WERI-Rb-1 (cell line): ENCODE results near the gene KCNJ15.

Experiments
- DNase-seq: peaks from one replicate; pipeline ENCODE4 v3.0.0-alpha.2; 2020
- H3K27ac ChIP-seq: fragments of 250-450 bp; sonication (Bioruptor Pico); 2 replicates; pipeline ENCODE4 v1.5.1; 2020; ENCODE audit warnings: mild to moderate bottlenecking, moderate library complexity
- H3K27me3 ChIP-seq: fragments of 250-450 bp; sonication (Bioruptor Pico); 2 replicates; pipeline ENCODE4 v1.5.1; 2021; ENCODE audit warnings: mild to moderate bottlenecking, low read depth, moderate library complexity; ENCODE audit not compliant: insufficient read depth, severe bottlenecking
- H3K36me3 ChIP-seq: fragments of 250-450 bp; sonication (Bioruptor Pico); 2 replicates; pipeline ENCODE4 v1.5.1; 2020; ENCODE audit warnings: mild to moderate bottlenecking, moderate library complexity
- H3K4me3 ChIP-seq: 2 replicates; pipeline ENCODE4 v1.5.1; 2011; ENCODE audit warnings: low read depth, mild to moderate bottlenecking, control low read depth, low read length
- H3K9me3 ChIP-seq: fragments of 250-450 bp; sonication (Bioruptor Pico); 2 replicates; pipeline ENCODE4 v1.5.1; 2021; ENCODE audit warnings: mild to moderate bottlenecking, moderate library complexity; ENCODE audit not compliant: severe bottlenecking
- TF ChIP-seq, protein P1 (sequence below): IDR thresholded peaks from 2 replicates; pipeline ENCODE4 v1.5.1; 2011; ENCODE audit warnings: low read depth, mild to moderate bottlenecking, control low read depth, inconsistent platforms, low read length

The KCNJ15 gene

DNA sequence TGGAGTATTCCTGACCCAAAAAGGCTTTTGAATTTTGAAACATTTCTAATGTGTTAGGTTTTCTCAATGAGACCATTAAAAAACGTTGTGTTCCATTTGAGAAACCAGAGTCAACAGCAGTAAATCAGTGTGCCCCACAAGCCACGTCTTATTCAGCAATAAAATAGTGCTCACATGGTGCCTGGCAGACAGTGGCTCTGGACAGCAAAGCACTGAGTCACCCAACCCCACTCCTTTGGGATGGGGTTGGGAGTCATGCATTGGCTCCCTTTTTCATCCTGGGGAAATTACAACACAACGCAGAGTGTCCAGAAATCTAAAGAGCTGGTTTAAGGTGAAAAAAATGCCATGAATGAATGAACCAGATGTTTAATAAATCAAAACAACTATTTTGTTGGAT, 46.5 kb downstream of the KCNJ15 start:
- Histone ChIP-seq H3K4me3 (no peak overlapping the region), H3K36me3 (no peaks in the 10 kb centered on the region), H3K27me3 (no peaks in the 10 kb centered on the region), H3K27ac (no peak overlapping the region), H3K9me3 (peaks cover 2% of the 10 kb centered on the region)
- TF ChIP-seq, protein P1, sequence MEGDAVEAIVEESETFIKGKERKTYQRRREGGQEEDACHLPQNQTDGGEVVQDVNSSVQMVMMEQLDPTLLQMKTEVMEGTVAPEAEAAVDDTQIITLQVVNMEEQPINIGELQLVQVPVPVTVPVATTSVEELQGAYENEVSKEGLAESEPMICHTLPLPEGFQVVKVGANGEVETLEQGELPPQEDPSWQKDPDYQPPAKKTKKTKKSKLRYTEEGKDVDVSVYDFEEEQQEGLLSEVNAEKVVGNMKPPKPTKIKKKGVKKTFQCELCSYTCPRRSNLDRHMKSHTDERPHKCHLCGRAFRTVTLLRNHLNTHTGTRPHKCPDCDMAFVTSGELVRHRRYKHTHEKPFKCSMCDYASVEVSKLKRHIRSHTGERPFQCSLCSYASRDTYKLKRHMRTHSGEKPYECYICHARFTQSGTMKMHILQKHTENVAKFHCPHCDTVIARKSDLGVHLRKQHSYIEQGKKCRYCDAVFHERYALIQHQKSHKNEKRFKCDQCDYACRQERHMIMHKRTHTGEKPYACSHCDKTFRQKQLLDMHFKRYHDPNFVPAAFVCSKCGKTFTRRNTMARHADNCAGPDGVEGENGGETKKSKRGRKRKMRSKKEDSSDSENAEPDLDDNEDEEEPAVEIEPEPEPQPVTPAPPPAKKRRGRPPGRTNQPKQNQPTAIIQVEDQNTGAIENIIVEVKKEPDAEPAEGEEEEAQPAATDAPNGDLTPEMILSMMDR: no peak
- DNase-seq: no peak

DNA sequence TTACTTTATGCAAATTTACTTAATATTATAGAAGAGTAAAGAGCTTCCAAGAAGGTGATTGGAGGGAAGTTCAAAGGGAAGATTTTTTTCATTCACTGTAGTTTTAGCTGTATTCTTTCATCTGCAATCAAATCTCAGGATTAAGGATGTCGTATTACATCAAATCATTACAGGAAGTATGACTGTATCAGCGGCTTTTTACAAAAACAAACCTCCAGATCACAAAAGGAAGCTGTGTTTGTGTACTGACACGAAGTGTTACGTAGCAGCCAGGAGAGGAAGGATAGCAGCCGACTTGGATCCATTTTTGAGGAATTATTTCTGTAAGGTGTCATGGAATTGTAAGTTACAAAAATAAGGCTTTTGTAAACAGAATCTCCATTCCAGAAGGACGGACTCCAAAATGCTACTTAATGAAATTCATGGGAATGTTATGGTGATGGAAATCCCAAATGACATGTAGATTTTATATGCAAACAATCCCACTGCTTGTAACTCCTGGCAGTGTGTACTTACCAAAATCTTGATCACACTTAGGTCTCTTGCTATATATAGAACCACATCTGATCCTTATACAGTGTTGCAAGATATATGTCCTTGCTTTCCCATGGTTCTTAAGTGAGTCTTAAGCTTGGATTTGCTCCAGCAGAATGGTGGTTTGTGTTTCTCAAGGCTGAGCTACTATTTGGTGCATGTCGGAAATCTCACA, 49.8 kb downstream of the KCNJ15 start:
- Histone ChIP-seq H3K27ac (no peak overlapping the region), H3K4me3 (no peak overlapping the region), H3K36me3 (no peaks in the 10 kb centered on the region), H3K9me3 (peaks cover 2% of the 10 kb centered on the region), H3K27me3 (no peaks in the 10 kb centered on the region)
- TF ChIP-seq, protein P1: no peak
- DNase-seq: no peak

DNA sequence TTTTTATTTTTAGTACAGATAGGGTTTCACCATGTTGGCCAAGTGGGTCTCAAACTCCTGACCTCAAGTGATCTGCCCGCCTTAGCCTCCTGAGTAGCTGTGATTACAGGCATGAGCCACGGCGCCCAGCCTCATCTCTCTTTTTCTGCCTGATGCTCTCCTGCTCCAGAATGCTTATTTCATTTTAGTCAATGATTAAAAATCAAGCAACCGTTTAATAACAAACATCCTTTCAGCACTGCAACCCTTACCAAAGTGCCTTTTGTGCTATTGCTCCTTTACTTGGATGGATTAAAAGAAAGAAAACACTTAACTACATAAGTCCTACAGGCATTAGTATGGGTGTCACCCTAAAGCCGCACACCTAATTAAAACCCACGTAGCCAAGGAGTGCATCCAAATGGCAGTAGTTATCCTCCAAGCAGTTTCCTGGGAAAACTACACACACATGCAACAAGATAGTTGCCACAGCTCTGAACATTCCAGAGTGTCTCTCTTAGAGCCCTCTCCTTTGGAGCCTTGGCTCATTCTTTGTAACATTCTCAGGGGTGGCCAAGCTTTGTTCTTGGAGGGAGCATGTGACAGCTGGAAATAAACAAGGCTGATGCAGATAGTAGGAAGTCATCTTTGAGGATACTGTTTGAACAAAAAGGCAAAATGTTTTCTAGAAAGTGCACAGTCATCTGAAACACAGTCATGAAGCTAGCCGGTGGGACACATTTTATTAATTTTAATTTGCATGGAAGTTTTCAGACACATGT, 51.2 kb downstream of the KCNJ15 start:
- no peak for DNase-seq
- Histone ChIP-seq H3K9me3 (peaks cover 2% of the 10 kb centered on the region), H3K4me3 (no peak overlapping the region), H3K36me3 (no peaks in the 10 kb centered on the region), H3K27me3 (no peaks in the 10 kb centered on the region), H3K27ac (no peak overlapping the region)
- TF ChIP-seq, protein P1: no peak

DNA sequence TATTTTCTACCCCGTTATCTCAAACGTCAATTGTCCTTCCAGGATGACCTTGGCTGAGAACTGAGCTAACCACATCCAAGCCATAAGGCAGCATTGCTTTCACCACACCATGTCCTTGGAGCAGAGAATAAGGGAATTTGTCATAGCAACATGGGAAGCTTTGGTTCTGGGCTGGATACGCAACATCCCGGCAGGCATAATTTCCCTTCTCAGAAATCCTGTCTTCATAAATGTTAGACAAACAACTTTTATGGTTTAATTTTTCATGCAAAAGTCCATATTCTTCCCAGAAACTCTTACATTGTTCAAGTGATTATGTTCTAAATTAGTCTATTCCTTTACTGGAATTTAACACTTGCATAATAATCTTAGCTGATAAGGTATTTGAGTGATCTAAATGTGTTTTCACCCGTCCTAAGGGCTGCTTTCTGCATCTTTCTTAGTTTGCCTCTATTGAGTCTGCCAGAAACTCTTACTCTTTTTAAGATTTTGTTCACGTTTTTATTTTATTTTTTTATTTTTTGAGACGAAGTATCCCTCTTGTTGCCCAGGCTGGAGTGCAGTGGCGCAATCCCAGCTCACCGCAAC, 51.8 kb downstream of the KCNJ15 start:
- H3K4me3 ChIP-seq: no peak overlapping the region
- no peak for DNase-seq
- H3K9me3 ChIP-seq: peaks cover 2% of the 10 kb centered on the region
- no peaks in the 10 kb centered on the region for H3K27me3 ChIP-seq
- H3K27ac ChIP-seq: no peak overlapping the region
- TF ChIP-seq, protein P1: no peak
- H3K36me3 ChIP-seq: no peaks in the 10 kb centered on the region

DNA sequence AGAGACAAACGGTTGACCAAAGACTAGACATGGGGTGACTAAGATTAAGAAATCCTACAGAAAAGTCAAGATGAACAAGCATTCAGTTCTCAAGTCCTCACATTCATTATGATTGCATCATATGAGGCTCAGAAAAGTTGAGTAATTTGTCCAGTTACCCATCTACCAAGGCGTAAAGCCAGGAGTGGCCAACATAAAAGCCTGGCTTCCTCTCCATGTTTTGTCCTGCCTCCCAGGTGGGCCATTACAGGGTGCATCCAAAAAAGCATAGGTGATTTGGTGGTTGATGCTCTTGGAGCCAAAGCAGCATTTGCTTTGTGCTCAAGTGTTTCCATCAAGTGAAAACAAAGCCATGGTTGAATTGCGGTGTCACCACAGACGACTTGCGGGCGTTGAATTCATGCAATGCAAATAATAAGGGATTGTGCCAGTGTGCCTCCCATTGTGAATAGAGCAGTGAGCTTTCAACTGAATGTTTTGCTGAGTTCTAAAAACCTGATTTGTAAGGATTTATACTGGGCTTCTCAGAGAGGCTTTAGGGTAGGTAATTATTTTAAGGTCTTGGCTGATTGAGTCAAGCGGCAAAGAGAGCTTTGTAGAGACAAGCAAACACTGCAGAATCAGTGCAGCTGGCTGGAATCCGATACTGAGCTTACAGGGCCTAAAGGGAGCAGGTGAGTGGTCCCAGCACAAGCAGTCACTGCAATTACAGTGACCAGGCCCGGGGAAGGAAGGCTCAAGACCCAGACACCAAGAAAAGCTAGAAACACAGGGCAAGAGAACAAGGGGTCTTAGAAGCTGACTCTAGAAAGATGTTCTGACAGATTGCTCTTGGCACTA, 54.1 kb downstream of the KCNJ15 start:
- no peak overlapping the region for H3K4me3 ChIP-seq
- H3K27ac ChIP-seq: no peak overlapping the region
- peak; percentile 23 for DNase-seq

More for the DNA sequence above, 54.1 kb downstream of the KCNJ15 start:
- H3K27me3 ChIP-seq: no peaks in the 10 kb centered on the region
- TF ChIP-seq, protein P1: no peak
- H3K9me3 ChIP-seq: peaks cover 2% of the 10 kb centered on the region
- no peaks in the 10 kb centered on the region for H3K36me3 ChIP-seq
